ENCODE data around the gene CCDC160.
"Not testable (repeated sequence)": the region's sequence is repeated elsewhere in the genome, so short reads cannot be mapped to it uniquely, and the experiment has no call there.

Gene CCDC160

DNA sequence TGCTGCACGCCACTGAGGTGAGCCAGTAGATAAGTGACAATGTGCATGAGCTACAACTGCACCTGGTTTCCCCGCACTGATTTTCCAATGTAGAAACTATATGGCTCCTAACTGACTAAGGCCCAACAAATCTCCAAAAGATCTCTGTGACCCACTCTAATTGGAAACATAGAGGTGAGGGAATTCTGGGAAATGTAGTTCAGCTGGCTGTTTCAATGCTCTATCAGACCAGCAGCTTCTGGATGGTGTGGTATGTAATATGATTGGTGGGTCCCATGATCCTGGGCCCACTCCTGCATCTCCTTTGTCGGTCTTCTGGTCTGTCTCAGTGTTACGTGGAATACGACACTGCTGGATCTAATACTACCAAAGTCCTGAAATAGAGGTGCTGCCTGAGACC, 18.6 kb downstream of the CCDC160 start:
- no peak overlapping the region for H3K4me3 ChIP-seq (replicated peaks; ENCODE audit: low read depth, low read length)

DNA sequence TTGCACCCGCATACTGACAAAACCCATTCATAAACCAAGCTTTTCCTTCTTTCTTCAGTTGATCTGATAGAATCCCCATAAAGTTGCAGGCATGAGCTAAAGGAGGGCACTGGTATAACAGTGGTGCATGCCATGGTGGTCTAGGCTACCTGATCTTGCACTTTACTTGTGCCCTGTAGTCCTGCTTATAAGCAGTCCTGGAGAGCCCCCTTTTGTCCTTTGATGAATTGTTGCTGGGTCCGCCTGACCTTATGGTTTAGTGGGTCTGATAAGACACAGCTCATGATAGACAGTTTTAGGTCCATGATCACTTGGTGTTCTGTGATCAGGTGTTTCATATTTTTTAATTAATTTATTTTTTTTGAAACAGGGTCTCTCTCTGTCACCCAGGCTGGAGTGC, 19.7 kb downstream of the CCDC160 start:
- TF ChIP-seq, protein P1, sequence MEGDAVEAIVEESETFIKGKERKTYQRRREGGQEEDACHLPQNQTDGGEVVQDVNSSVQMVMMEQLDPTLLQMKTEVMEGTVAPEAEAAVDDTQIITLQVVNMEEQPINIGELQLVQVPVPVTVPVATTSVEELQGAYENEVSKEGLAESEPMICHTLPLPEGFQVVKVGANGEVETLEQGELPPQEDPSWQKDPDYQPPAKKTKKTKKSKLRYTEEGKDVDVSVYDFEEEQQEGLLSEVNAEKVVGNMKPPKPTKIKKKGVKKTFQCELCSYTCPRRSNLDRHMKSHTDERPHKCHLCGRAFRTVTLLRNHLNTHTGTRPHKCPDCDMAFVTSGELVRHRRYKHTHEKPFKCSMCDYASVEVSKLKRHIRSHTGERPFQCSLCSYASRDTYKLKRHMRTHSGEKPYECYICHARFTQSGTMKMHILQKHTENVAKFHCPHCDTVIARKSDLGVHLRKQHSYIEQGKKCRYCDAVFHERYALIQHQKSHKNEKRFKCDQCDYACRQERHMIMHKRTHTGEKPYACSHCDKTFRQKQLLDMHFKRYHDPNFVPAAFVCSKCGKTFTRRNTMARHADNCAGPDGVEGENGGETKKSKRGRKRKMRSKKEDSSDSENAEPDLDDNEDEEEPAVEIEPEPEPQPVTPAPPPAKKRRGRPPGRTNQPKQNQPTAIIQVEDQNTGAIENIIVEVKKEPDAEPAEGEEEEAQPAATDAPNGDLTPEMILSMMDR (IDR thresholded peaks at IDR 0.05; ENCODE audit: insufficient read depth, low read length, poor library complexity, severe bottlenecking) = no peak
- no peak for DNase-seq (ENCODE audit: extremely low read depth, insufficient read length)
- no peak overlapping the region for H3K4me3 ChIP-seq (replicated peaks; ENCODE audit: low read depth, low read length)
- no peaks in the 10 kb centered on the region for H3K27me3 ChIP-seq (replicated peaks; ENCODE audit: control insufficient read depth, insufficient read depth, low read length)
- H3K36me3 ChIP-seq (ENCODE audit: control insufficient read depth, insufficient read depth, low read length) = no peaks in the 10 kb centered on the region

More for the DNA sequence above, 18.6 kb downstream of the CCDC160 start:
- TF ChIP-seq, protein P1 (IDR thresholded peaks at IDR 0.05; ENCODE audit: insufficient read depth, low read length, poor library complexity, severe bottlenecking) = no peak
- no peak for DNase-seq (ENCODE audit: extremely low read depth, insufficient read length)
- H3K27me3 ChIP-seq (replicated peaks; ENCODE audit: control insufficient read depth, insufficient read depth, low read length) = no peaks in the 10 kb centered on the region
- H3K36me3 ChIP-seq (ENCODE audit: control insufficient read depth, insufficient read depth, low read length) = no peaks in the 10 kb centered on the region

DNA sequence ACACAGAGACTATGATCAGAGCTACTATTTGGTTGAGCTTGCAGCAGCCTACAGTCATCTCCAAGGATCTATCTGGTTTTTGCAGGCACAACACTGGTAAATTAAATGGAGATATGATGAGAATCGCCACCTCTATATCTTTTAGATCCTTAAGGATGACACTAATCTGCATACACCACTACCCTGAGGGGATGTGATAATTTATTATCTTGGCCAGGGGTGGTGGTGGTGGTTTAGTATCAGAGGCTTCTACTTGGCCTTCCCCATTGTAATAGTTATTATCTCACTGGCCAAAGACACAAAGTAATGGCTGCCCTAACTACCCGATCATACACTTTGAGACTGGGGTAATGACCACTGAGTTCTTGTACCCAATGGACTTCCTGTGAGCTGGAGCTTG, 21.2 kb downstream of the CCDC160 start:
- TF ChIP-seq, protein P1 (IDR thresholded peaks at IDR 0.05; ENCODE audit: insufficient read depth, low read length, poor library complexity, severe bottlenecking) = no peak
- no peaks in the 10 kb centered on the region for H3K36me3 ChIP-seq (ENCODE audit: control insufficient read depth, insufficient read depth, low read length)
- no peak for DNase-seq (ENCODE audit: extremely low read depth, insufficient read length)
- no peak overlapping the region for H3K4me3 ChIP-seq (replicated peaks; ENCODE audit: low read depth, low read length)
- no peaks in the 10 kb centered on the region for H3K27me3 ChIP-seq (replicated peaks; ENCODE audit: control insufficient read depth, insufficient read depth, low read length)

DNA sequence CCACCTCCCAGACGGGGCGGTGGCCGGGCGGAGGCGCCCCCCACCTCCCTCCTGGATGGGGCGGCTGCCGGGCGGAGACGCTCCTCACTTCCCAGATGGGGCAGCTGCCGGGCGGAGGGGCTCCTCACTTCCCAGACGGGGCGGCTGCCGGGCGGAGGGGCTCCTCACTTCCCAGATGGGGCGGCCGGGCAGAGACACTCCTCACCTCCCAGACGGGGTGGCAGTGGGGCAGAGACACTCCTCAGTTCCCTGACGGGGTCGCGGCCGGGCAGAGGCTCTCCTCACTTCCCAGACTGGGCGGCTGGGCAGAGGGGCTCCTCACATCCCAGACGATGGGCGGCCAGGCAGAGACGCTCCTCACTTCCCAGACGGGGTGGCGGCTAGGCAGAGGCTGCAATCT, 49.0 kb downstream of the CCDC160 start:
- not testable (repeated sequence) for H3K27me3 ChIP-seq (replicated peaks; ENCODE audit: control insufficient read depth, insufficient read depth, low read length); H3K36me3 ChIP-seq (ENCODE audit: control insufficient read depth, insufficient read depth, low read length); H3K4me3 ChIP-seq (replicated peaks; ENCODE audit: low read depth, low read length); DNase-seq (ENCODE audit: extremely low read depth, insufficient read length)

DNA sequence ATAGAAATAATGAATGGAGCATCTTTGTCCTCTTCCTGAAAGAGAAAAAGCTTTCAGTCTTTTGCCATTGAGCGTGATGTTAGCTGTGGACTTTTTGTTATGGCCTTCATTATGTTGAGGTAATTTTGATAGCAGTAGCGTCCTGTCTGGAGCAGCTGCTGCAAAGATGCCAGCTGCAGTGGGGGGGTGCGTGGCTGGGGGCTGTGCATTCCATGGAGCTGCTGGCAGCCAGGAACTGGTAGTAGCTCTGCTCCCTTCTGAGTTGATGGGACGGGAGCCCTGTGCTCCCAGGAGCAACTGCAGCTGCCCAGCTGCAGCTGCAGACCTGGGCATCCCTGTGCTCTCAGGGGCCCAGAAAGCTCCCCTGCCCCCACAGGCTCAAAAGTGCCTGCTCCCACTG, 50.4 kb downstream of the CCDC160 start:
- Histone ChIP-seq H3K4me3 (replicated peaks; ENCODE audit: low read depth, low read length) (no peak overlapping the region), H3K27me3 (replicated peaks; ENCODE audit: control insufficient read depth, insufficient read depth, low read length) (no peaks in the 10 kb centered on the region; the same call in 1 of the 2 replicates), H3K36me3 (ENCODE audit: control insufficient read depth, insufficient read depth, low read length) (no peaks in the 10 kb centered on the region)
- no peak for DNase-seq (ENCODE audit: extremely low read depth, insufficient read length)
- TF ChIP-seq, protein P1 (IDR thresholded peaks at IDR 0.05; ENCODE audit: insufficient read depth, low read length, poor library complexity, severe bottlenecking) = no peak

DNA sequence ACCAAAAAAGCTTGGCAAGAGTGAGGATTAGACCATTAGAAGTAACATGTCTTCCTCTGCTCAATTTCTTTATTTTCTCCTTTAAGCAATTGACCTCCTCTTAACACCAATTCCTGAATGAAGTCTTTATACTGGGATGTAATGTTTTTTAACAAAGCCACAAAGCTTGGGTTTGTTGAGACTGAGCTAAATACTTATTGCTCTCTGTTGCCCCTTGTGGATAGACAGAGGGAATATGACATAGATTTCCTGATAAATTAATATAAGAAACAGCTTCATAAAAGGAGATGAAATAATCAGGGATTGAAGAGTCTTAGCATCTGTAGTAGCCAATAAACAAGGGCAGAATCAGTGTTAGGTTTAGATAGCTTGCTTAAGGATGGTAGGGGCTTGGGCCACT, 57.6 kb downstream of the CCDC160 start:
- Histone ChIP-seq H3K27me3 (replicated peaks; ENCODE audit: control insufficient read depth, insufficient read depth, low read length) (no peaks in the 10 kb centered on the region), H3K36me3 (ENCODE audit: control insufficient read depth, insufficient read depth, low read length) (no peaks in the 10 kb centered on the region), H3K4me3 (replicated peaks; ENCODE audit: low read depth, low read length) (no peak overlapping the region)
- no peak for DNase-seq (ENCODE audit: extremely low read depth, insufficient read length)
- TF ChIP-seq, protein P1 (IDR thresholded peaks at IDR 0.05; ENCODE audit: insufficient read depth, low read length, poor library complexity, severe bottlenecking) = peak; percentile 27

Measured in GM06990 (cell line).